ENCODE data around the gene CGB1.
A peak's percentile ranks its signal among the peaks of the same experiment; 100 is the strongest.
"Not testable (repeated sequence)": the region's sequence is repeated elsewhere in the genome, so short reads cannot be mapped to it uniquely, and the experiment has no call there.

The CGB1 gene

DNA sequence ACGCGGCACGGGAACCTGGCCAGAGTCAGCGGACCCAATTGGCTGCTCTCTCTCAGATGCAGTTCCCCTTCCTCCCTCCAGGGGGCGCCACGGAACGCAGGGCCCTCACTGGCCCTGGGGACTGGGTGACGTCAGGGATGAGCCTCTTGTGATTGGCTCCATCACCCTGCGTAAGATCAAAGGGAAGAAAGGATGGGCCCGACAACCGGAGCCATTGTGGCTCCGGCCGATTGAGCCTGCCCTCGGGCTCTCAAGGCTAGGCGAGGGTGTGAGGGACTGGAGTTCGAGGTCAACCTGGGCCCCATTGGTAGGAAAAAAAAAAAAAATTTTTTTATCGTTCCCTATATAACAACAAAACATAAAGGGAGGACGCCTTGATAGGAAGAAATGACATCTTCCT, at the start of gene CGB1:
TSS of gene CGB1 (minus strand) at position 81 of the 400 bp plus-strand sequence. CDS start 184 bp downstream, outside the sequence.
- POLR2A ChIA-PET; DNase-seq (ENCODE audit: extremely low spot score); CTCF ChIA-PET: not testable (repeated sequence)
- TF ChIP-seq, protein P1, sequence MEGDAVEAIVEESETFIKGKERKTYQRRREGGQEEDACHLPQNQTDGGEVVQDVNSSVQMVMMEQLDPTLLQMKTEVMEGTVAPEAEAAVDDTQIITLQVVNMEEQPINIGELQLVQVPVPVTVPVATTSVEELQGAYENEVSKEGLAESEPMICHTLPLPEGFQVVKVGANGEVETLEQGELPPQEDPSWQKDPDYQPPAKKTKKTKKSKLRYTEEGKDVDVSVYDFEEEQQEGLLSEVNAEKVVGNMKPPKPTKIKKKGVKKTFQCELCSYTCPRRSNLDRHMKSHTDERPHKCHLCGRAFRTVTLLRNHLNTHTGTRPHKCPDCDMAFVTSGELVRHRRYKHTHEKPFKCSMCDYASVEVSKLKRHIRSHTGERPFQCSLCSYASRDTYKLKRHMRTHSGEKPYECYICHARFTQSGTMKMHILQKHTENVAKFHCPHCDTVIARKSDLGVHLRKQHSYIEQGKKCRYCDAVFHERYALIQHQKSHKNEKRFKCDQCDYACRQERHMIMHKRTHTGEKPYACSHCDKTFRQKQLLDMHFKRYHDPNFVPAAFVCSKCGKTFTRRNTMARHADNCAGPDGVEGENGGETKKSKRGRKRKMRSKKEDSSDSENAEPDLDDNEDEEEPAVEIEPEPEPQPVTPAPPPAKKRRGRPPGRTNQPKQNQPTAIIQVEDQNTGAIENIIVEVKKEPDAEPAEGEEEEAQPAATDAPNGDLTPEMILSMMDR (IDR thresholded peaks at IDR 0.05; ENCODE audit: control extremely low read depth, extremely low read depth, low read depth, missing control alignments), result peak; percentile 43

GRCh38 chr19:49086296-49086695, 49.6 kb upstream of the CGB1 start:
- no peak for DNase-seq (ENCODE audit: extremely low spot score)
- CTCF ChIA-PET, result interaction anchor here (1.0 to 3.9 kb wide), 3 partner anchors 11 to 59 kb away, joined by 3 to 30 read pairs (median 3); no protein-coding TSS in a partner anchor
- POLR2A ChIA-PET, result no interaction called here
- TF ChIP-seq, protein P1 (IDR thresholded peaks at IDR 0.05; ENCODE audit: control extremely low read depth, extremely low read depth, low read depth, missing control alignments), result no peak

GRCh38 chr19:49085868-49086232, 49.2 kb upstream of the CGB1 start:
- ChIA-PET CTCF (interaction anchor here (3.9 kb wide), 1 partner anchor 12 kb away, joined by 30 read pairs; no protein-coding TSS in a partner anchor), POLR2A (no interaction called here)
- TF ChIP-seq, protein P1 (IDR thresholded peaks at IDR 0.05; ENCODE audit: control extremely low read depth, extremely low read depth, low read depth, missing control alignments), result no peak
- no peak for DNase-seq (ENCODE audit: extremely low spot score)

DNA sequence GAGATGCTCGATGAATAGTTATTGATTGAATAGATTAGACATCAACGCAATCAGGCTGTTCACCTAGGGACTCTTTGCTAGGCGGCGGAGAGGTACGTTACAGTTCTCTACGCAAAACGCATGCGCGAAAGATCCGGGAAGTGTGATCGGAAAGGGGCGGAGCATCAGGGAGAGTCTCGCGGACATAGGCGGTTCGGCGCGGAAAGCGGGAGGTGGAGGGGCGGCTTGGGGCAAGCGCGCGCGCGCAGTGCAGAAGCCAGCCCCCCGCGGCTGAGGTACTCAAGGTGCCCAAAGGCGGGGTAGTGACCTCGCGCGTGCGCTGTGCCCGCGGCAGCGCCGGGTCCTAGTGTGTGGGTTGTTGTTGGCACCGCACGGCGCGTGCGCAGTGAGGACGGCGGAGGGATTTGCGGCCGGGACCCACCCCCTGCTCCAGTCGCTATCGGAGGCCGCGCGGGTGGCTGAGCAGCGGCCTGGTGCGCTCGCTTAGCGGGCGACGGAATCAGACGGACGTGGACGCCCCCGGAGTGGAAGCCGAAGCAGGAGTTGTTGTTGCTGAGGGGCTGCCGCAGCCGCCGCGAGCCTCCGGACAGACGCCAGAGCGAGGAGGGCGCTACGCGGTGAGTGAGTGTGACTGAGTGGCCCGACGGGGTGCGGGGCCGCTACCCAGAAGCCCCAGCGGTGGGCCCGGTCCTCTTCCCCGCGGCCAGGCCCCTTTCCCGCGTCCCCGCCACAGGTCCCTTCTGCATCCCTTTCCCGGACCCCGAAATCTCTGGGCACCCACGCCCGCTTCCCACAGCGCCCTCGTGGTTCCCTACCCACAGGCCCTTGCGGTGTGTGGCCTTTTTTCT, 48.5 kb upstream of the CGB1 start, which contains the start of gene SNRNP70:
TSS of gene SNRNP70 (plus strand) at position 432 of the 848 bp plus-strand sequence. CDS start 964 bp downstream, outside the sequence.
- TF ChIP-seq, protein P1 (IDR thresholded peaks at IDR 0.05; ENCODE audit: control extremely low read depth, extremely low read depth, low read depth, missing control alignments), result no peak
- CTCF ChIA-PET, result interaction anchor here (3.9 kb wide), 1 partner anchor 12 kb away, joined by 30 read pairs; no protein-coding TSS in a partner anchor
- peak; percentile 99 for DNase-seq (ENCODE audit: extremely low spot score)
- POLR2A ChIA-PET, result no interaction called here

DNA sequence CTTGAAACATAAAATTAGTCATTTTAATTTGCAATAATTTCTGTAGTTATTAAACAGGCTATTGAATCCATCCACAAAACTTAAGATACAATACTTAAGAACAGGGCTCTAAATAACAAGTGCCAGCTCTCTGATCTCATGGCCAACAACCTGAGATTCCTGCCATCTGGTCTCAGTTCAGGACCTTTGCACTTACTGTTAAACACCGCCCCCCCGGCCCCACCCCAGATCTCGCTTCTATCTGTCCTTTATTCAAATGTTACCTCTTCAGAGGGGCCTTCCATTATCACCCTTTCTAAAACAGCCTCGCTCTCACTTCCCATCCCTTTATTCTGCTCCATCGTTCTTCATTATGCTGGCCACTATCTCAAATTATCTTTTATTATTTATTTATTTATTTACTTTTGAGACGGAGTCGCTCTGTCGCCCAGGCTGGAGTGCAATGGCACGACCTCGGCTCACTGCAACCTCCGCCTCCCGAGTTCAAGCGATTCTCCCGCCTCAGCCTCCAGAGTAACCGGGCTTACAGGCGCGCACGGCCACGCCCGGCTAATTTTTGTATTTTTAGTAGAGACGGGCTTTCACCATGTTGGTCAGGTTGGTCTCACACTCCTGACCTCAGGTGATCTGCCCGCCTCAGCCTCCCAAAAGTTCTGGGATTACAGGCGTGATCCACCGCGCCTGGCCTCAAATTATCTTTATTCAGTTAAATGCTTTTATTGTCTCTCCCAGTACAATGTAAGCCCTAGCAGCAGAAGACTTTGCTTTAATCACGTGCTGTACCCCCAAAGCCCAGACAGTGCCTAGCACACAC, 47.7 kb upstream of the CGB1 start:
- TF ChIP-seq, protein P1 (IDR thresholded peaks at IDR 0.05; ENCODE audit: control extremely low read depth, extremely low read depth, low read depth, missing control alignments), result no peak
- no peak for DNase-seq (ENCODE audit: extremely low spot score)
- ChIA-PET CTCF (no interaction called here), POLR2A (no interaction called here)

DNA sequence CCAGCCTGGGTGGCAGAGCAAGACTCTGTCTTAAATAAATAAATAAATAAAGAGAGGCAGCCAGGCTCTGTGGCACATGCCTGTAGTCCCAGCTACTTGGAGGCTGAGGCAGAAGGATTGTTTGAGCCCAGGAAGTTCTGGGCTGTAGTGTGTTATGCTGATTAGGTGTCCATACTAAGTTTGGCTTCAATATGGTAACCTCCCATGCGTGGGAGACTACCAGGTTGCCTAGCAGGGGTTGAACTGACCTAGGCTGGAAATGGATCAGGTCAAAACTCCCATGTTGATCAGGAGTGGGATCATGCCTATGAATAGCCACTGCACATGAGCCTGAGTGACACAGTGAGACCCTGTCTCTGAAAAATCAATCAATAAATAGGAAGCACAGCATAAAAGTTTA, 44.6 kb upstream of the CGB1 start:
- no peak for DNase-seq (ENCODE audit: extremely low spot score)
- ChIA-PET CTCF (interaction anchor here (1.2 to 2.0 kb wide), 3 partner anchors 17 to 118 kb away, joined by 4 to 10 read pairs (median 7); no protein-coding TSS in a partner anchor), POLR2A (no interaction called here)
- TF ChIP-seq, protein P1 (IDR thresholded peaks at IDR 0.05; ENCODE audit: control extremely low read depth, extremely low read depth, low read depth, missing control alignments), result no peak

Measured in GM10248 (cell line).